Measurements from ENCODE around the gene CPVL.

Gene CPVL

DNA sequence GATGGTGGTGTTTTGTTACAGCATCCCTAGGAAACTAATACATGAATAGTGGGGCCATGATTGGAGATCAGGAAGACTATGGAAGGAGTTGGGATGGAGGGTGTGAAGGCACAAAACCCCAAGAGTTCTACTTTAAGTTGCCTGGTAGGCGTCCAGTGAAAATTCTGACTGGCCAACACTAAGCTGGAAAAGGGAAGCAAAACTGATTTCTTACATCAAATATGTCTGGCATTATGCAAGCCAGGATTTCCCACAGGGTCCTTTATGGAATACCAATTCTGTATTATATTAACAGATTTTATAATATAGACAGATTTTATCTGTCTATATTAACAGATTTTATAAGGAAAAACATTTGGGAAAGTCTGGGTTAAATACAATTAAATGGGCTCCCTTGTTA lies 16.2 kb downstream of the CPVL start:
- no peak overlapping the region for H3K4me3 ChIP-seq (ENCODE audit: low read depth in 1 of 2, low read length in 2 of 2)
- H3K4me2 ChIP-seq (ENCODE audit: insufficient read depth, low read length): no peak overlapping the region
- DNase-seq: no peak
- H3K27ac ChIP-seq (ENCODE audit: low read length): no peak overlapping the region
- TF ChIP-seq, protein P1, sequence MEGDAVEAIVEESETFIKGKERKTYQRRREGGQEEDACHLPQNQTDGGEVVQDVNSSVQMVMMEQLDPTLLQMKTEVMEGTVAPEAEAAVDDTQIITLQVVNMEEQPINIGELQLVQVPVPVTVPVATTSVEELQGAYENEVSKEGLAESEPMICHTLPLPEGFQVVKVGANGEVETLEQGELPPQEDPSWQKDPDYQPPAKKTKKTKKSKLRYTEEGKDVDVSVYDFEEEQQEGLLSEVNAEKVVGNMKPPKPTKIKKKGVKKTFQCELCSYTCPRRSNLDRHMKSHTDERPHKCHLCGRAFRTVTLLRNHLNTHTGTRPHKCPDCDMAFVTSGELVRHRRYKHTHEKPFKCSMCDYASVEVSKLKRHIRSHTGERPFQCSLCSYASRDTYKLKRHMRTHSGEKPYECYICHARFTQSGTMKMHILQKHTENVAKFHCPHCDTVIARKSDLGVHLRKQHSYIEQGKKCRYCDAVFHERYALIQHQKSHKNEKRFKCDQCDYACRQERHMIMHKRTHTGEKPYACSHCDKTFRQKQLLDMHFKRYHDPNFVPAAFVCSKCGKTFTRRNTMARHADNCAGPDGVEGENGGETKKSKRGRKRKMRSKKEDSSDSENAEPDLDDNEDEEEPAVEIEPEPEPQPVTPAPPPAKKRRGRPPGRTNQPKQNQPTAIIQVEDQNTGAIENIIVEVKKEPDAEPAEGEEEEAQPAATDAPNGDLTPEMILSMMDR (IDR thresholded peaks at IDR 0.05; ENCODE audit: borderline replicate concordance, extremely low read depth, low read length, poor library complexity, severe bottlenecking): no peak
- TF ChIP-seq EZH2 (IDR thresholded peaks at IDR 0.05; ENCODE audit: borderline replicate concordance, low read depth, low read length, severe bottlenecking): no peak
- H3K4me1 ChIP-seq (ENCODE audit: insufficient read depth, low read length): no peaks in the 10 kb centered on the region
- no peaks in the 10 kb centered on the region for H3K79me2 ChIP-seq (ENCODE audit: insufficient read depth, low read length)
- no peak for ATAC-seq (ENCODE audit: insufficient read depth, low read depth)
- H3K27me3 ChIP-seq (ENCODE audit: insufficient read depth, low read length, poor library complexity): no peaks in the 10 kb centered on the region
- H3K36me3 ChIP-seq (ENCODE audit: insufficient read depth, low read length): no peaks in the 10 kb centered on the region
- H2AFZ ChIP-seq (ENCODE audit: low read depth, low read length): no peak overlapping the region
- no peak overlapping the region for H3K9ac ChIP-seq (ENCODE audit: low read depth, low read length)
- H4K20me1 ChIP-seq (ENCODE audit: insufficient read depth, low read length): no peaks in the 10 kb centered on the region
- no peaks in the 10 kb centered on the region for H3K9me3 ChIP-seq (ENCODE audit: insufficient read depth, low read length, severe bottlenecking)

DNA sequence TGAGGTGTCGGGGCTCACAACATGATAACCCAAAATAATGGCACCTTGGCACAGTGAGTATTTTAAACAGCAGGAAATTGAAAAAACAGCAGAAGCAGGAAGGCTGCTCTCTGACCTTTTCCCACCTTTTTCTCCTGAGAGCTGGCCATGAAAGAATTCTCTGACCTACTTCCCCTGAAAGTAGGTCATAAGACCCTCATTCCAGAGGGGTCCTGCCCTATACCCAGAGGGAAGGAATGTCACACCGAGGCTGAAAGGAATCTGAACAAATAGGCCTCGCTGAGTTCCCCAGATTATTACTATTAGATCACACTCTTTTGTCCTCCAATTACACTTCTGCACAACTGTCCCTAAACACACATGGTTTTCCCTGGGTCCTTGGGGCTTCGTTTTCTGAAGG lies 18.8 kb downstream of the CPVL start:
- no peaks in the 10 kb centered on the region for H3K4me1 ChIP-seq (ENCODE audit: insufficient read depth, low read length)
- ATAC-seq (ENCODE audit: insufficient read depth, low read depth) (no peak), DNase-seq (no peak)
- no peak overlapping the region for H2AFZ ChIP-seq (ENCODE audit: low read depth, low read length)
- H3K36me3 ChIP-seq (ENCODE audit: insufficient read depth, low read length): no peaks in the 10 kb centered on the region
- H3K9me3 ChIP-seq (ENCODE audit: insufficient read depth, low read length, severe bottlenecking): no peaks in the 10 kb centered on the region
- no peak overlapping the region for H3K4me2 ChIP-seq (ENCODE audit: insufficient read depth, low read length)
- no peak overlapping the region for H3K9ac ChIP-seq (ENCODE audit: low read depth, low read length)
- no peaks in the 10 kb centered on the region for H3K27me3 ChIP-seq (ENCODE audit: insufficient read depth, low read length, poor library complexity)
- no peak overlapping the region for H3K27ac ChIP-seq (ENCODE audit: low read length)
- no peaks in the 10 kb centered on the region for H4K20me1 ChIP-seq (ENCODE audit: insufficient read depth, low read length)
- TF ChIP-seq, protein P1 (IDR thresholded peaks at IDR 0.05; ENCODE audit: borderline replicate concordance, extremely low read depth, low read length, poor library complexity, severe bottlenecking): no peak
- no peak for TF ChIP-seq EZH2 (IDR thresholded peaks at IDR 0.05; ENCODE audit: borderline replicate concordance, low read depth, low read length, severe bottlenecking)
- no peak overlapping the region for H3K4me3 ChIP-seq (ENCODE audit: low read depth in 1 of 2, low read length in 2 of 2)
- no peaks in the 10 kb centered on the region for H3K79me2 ChIP-seq (ENCODE audit: insufficient read depth, low read length)

DNA sequence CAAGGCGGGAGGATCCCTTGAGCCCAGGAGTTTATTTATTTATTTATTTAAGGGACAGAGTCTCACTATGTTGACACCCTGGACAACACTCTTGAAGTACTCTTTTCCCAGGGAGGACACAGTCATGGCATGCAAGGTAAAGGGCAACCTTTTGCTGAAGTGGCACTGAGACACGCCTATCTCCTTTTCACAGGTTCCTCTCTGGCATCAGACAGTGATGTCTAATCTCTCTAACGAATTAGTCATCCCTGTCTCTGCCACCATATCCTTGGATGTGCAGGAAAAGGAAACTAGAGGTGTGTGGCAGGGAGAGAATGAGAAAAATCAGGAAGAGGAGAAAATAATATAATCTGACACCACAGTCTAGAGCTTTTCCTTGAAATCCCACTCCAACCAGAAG lies 19.5 kb downstream of the CPVL start:
- Histone ChIP-seq H4K20me1 (ENCODE audit: insufficient read depth, low read length) (no peaks in the 10 kb centered on the region), H3K36me3 (ENCODE audit: insufficient read depth, low read length) (no peaks in the 10 kb centered on the region), H3K79me2 (ENCODE audit: insufficient read depth, low read length) (no peaks in the 10 kb centered on the region), H3K9ac (ENCODE audit: low read depth, low read length) (no peak overlapping the region), H2AFZ (ENCODE audit: low read depth, low read length) (no peak overlapping the region), H3K4me2 (ENCODE audit: insufficient read depth, low read length) (no peak overlapping the region), H3K9me3 (ENCODE audit: insufficient read depth, low read length, severe bottlenecking) (no peaks in the 10 kb centered on the region), H3K4me1 (ENCODE audit: insufficient read depth, low read length) (no peaks in the 10 kb centered on the region), H3K27me3 (ENCODE audit: insufficient read depth, low read length, poor library complexity) (no peaks in the 10 kb centered on the region), H3K4me3 (ENCODE audit: low read depth in 1 of 2, low read length in 2 of 2) (no peak overlapping the region), H3K27ac (ENCODE audit: low read length) (no peak overlapping the region)
- ATAC-seq (ENCODE audit: insufficient read depth, low read depth) (no peak), DNase-seq (no peak)
- TF ChIP-seq, protein P1 (IDR thresholded peaks at IDR 0.05; ENCODE audit: borderline replicate concordance, extremely low read depth, low read length, poor library complexity, severe bottlenecking): no peak
- no peak for TF ChIP-seq EZH2 (IDR thresholded peaks at IDR 0.05; ENCODE audit: borderline replicate concordance, low read depth, low read length, severe bottlenecking)
